Heart right ventricle (tissue), 16 donors: ENCODE data around the gene CDH2. TPM values are rescaled to one million over a fixed set of nuclear protein-coding genes. Genes with fewer than 3 reads are reported as not detected.

Source experiments
- ATAC-seq, 8 donors: fragments of 200-7000 bp; cut with Tn5 transposase; one replicate each; pipeline ENCODE4 v1.9.1; 2020; ENCODE audit warnings: mild to moderate bottlenecking in 8 of 8, moderate library complexity in 8 of 8, moderate number of reproducible peaks in 1 of 8
- DNase-seq, 2 donors: peaks; one replicate each; pipeline ENCODE4 v3.0.0-alpha.2; 2020
- H3K27ac ChIP-seq, 10 donors: fragments of 200-600 bp; sonication (generic) in 2 of 10; one replicate each; pipeline versions ENCODE4 v1.5.0 to v1.8.0; 2020 to 2022; ENCODE audit warnings: mild to moderate bottlenecking in 3 of 10
- H3K27me3 ChIP-seq, 7 donors: fragments of 200-600 bp; one replicate each; pipeline ENCODE4 v1.8.0; 2021 to 2022; ENCODE audit warnings: mild to moderate bottlenecking in 2 of 7
- H3K36me3 ChIP-seq, 9 donors: fragments of 200-600 bp; sonication (generic) in 1 of 9; one replicate each; pipeline versions ENCODE4 v1.5.0 to v1.8.0; 2020 to 2022; ENCODE audit warnings: mild to moderate bottlenecking in 2 of 9
- H3K4me1 ChIP-seq, 9 donors: fragments of 200-600 bp; sonication (generic) in 1 of 9; one replicate each; pipeline versions ENCODE4 v1.5.0 to v1.8.0; 2020 to 2022; ENCODE audit warnings: mild to moderate bottlenecking in 4 of 9
- H3K4me3 ChIP-seq, 10 donors: fragments of 200-600 bp; sonication (generic) in 2 of 10; one replicate each; pipeline versions ENCODE4 v1.5.0 to v1.8.0; 2020 to 2022; ENCODE audit warnings: mild to moderate bottlenecking in 7 of 10, moderate library complexity in 2 of 10
- H3K9me3 ChIP-seq, 11 donors: fragments of 200-600 bp in 10 of 11; sonication (generic) in 2 of 11; one replicate each; pipeline versions ENCODE4 v1.5.0 to v1.8.0; 2013 to 2022; ENCODE audit warnings: mild to moderate bottlenecking in 2 of 11, control low read depth in 1 of 11, moderate library complexity in 1 of 11
- CTCF ChIP-seq, 9 donors: fragments of 200-600 bp; sonication (generic) in 2 of 9; IDR thresholded peaks; one replicate each; pipeline versions ENCODE4 v1.5.0 to v1.8.0; 2021 to 2022; ENCODE audit warnings: antibody characterized with exemption in 9 of 9, mild to moderate bottlenecking in 5 of 9, moderate library complexity in 1 of 9
- WGBS, 2 donors: extraction: QIAGEN DNeasy Blood & Tissue Kit; methylation state at CpG; one replicate each; pipeline ENCODE4 v1.1.7; 2013; ENCODE audit warnings: inconsistent platforms in 1 of 2; 5-methylcytosine and 5-hydroxymethylcytosine counted together
- intact Hi-C, 10 donors: fragments of 100-400 bp; cut with DNase I; formaldehyde crosslinking; loops; one replicate each; pipeline versions ENCODE4 v1.11.1 to v1.14.2; 2022
- polyA plus RNA-seq, 2 donors: library from polyadenylated mRNA; stranded (reverse); fragments of 200-250 nt; gene quantifications; one replicate each; pipeline ENCODE4 v1.2.3, GENCODE V29; 2013
- total RNA-seq, 10 donors: library from RNA; stranded (reverse); fragmentation: NEBNext Ultra II Directional in 3 of 10; extraction: Animal tissue kit (Norgen Biotek cat#: 25700) in 3 of 10; gene quantifications; one replicate each; pipeline versions ENCODE4 v1.2.1 to v1.2.4, GENCODE V29; 2021 to 2023
- donor health status: Arrhythmogenic right ventricular cardiomyopathy.
- donor health status: ischemic (EF 13 %, LVEDD 7.1; RV severe dilation, severe dysfunction).
- donor health status: healthy with polysubstance abuse.
- donor health status: DM: no; HTN: yes; CAD: no.
- donor health status: DM: no; HTN: no; CAD: no.
- donor health status: ischemic (EF 25% LVEDD 6.9; RV normal size, moderate dysfunction).
- donor health status: ischemic (EF 25% LVEDD 5.7; RV mildly dilated, moderate dysfunction).
- donor health status: healthy.
- donor health status: DM: yes; HTN: yes; CAD: no.
- donor health status: Ischemic cardiomyopathy.
- donor health status: ischemic (EF 35%, LVEDD 5.7; RV mildly dilated, moderate dysfunction).
- donor health status: nonischemic (EF 11% LVEDD 7.7; RV severe dilation, severe dysfunction).
- donor health status: DM: yes; HTN: yes; CAD: no.
- donor health status: PGD.
- donor health status: ischemic (EF 29% LVEDD 5.4; RV normal size, mild dysfunction).
- donor health status: nonischemic (EF 23%, LVEDD 6.1; RV moderate dilation, normal function).

The CDH2 gene
- total and polyA plus RNA-seq, 12 donors, result 50.3 to 575 (median 448) TPM

- ATAC-seq, result no peak
- DNase-seq, result no peak
- no peak for TF ChIP-seq CTCF (IDR thresholded peaks at IDR 0.05)
- Histone ChIP-seq H3K36me3 (peaks cover 0 to 50% (median 0%) of the 10 kb centered on the region in 9 donors), H3K9me3 (no peaks in the 10 kb centered on the region), H3K4me1 (peaks cover 0 to 9% (median 0%) of the 10 kb centered on the region in 9 donors), H3K4me3 (no peak overlapping the region), H3K27me3 (no peaks in the 10 kb centered on the region), H3K27ac (no peak overlapping the region)
- intact Hi-C loops, result no loop called here
Measured at GRCh38 chr18:27983780-27984179, 193.2 kb downstream of the CDH2 start.

GRCh38 chr18:27976806-27977408 is 200.0 kb downstream of the CDH2 start:
- Histone ChIP-seq H3K27me3 (no peaks in the 10 kb centered on the region), H3K27ac (peak overlapping the region in 5 of 10 donors; percentile 13 to 63 (median 48)), H3K4me3 (no peak overlapping the region), H3K4me1 (peaks cover 0 to 37% (median 0%) of the 10 kb centered on the region in 9 donors), H3K36me3 (peaks cover 0 to 22% (median 0%) of the 10 kb centered on the region in 9 donors), H3K9me3 (no peaks in the 10 kb centered on the region)
- no peak for TF ChIP-seq CTCF (IDR thresholded peaks at IDR 0.05)
- WGBS, 2 donors, result 58 to 59% methylated on average over 7 of the region's 7 CpGs
- DNase-seq (no peak), ATAC-seq (peak in 4 of 8 donors; percentile 41 to 67 (median 49))
- intact Hi-C loops, result no loop called here

- ATAC-seq (no peak), DNase-seq (no peak)
- peaks cover 0 to 26% (median 0%) of the 10 kb centered on the region in 9 donors for H3K36me3 ChIP-seq
Measured at GRCh38 chr18:27970321-27970720, 206.6 kb downstream of the CDH2 start.

GRCh38 chr18:27969206-27969605 is 207.7 kb downstream of the CDH2 start:
- DNase-seq (no peak), ATAC-seq (no peak)
- TF ChIP-seq CTCF (IDR thresholded peaks at IDR 0.05), result no peak
- Histone ChIP-seq H3K27ac (peak overlapping the region in 5 of 10 donors; percentile 34 to 61 (median 50)), H3K36me3 (peaks cover 0 to 33% (median 0%) of the 10 kb centered on the region in 9 donors), H3K9me3 (no peaks in the 10 kb centered on the region), H3K27me3 (no peaks in the 10 kb centered on the region), H3K4me3 (no peak overlapping the region), H3K4me1 (peaks cover 0 to 37% (median 0%) of the 10 kb centered on the region in 9 donors)
- intact Hi-C loops, result loop anchor here in 1 of 10 donors (10.0 kb wide), 2 partner anchors 206 to 1314 kb away; partner anchors contain the start of gene CDH2
- WGBS, 2 donors, result 74 to 77% methylated on average over 1 of the region's 1 CpG

More at GRCh38 chr18:27970321-27970720, 206.6 kb downstream of the CDH2 start:
- Histone ChIP-seq H3K27ac (no peak overlapping the region), H3K27me3 (no peaks in the 10 kb centered on the region), H3K4me1 (peaks cover 0 to 36% (median 0%) of the 10 kb centered on the region in 9 donors), H3K4me3 (no peak overlapping the region), H3K9me3 (no peaks in the 10 kb centered on the region)
- intact Hi-C loops, result no loop called here
- WGBS, 2 donors, result 79 to 91% methylated on average over 1 of the region's 1 CpG
- no peak for TF ChIP-seq CTCF (IDR thresholded peaks at IDR 0.05)
